HCT116 (cell line): Measurements from ENCODE around the gene MED31. TPM values are rescaled to one million over a fixed set of nuclear protein-coding genes. Genes with fewer than 3 reads are reported as not detected.

Experiments
- ATAC-seq: fragments of 200-7000 bp; cut with Tn5 transposase; 2 replicates; pipeline ENCODE4 v1.9.1; 2020; ENCODE audit warnings: mild to moderate bottlenecking, moderate library complexity
- BruUV-seq: library from RNA; stranded (reverse); fragments of 400-500 nt; replicated peaks from 2 replicates; lab custom pipeline; 2021; lab: Mats Ljungman, UMichigan
- CTCF ChIA-PET: fragments of 300-600 bp; sonication (Branson Sonifier 250); formaldehyde crosslinking; loops from one replicate; lab custom pipeline; 2021; ENCODE audit warnings: antibody characterized with exemption; lab: Charles Lee
- POLR2A ChIA-PET: fragments of 300-600, 350-600 bp; sonication (Branson Sonifier 250); formaldehyde crosslinking; loops from one replicate; lab custom pipeline; 2021; ENCODE audit warnings: antibody characterized with exemption; lab: Charles Lee
- RAD21 ChIA-PET, 2 experiments: fragments of 300-600 bp; sonication (Branson Sonifier 250); formaldehyde crosslinking; loops; one replicate each; lab custom pipeline; 2023; ENCODE audit warnings: low total read pairs in 2 of 2; ENCODE audit not compliant: uncharacterized antibody in 2 of 2, unreplicated experiment in 2 of 2, low non-redundant PET in 1 of 2; lab: Charles Lee
- DNase-seq: peaks from one replicate; pipeline ENCODE4 v3.0.0-alpha.2; 2010; ENCODE audit warnings: low read depth, low spot score
- H2AFZ ChIP-seq: fragments of 200-600 bp; shearing (Covaris generic), sonication (generic); 2 replicates; pipeline ENCODE4 v1.6.1; 2017; ENCODE audit warnings: low read depth, mixed run types, mixed read lengths, antibody characterized with exemption, low read length; ENCODE audit not compliant: poor library complexity, severe bottlenecking
- H3K27ac ChIP-seq: 2 replicates; pipeline ENCODE4 v1.5.1; 2012; ENCODE audit warnings: low read depth, low read length
- H3K27me3 ChIP-seq: fragments of 200-600 bp; sonication (generic); 2 replicates; pipeline ENCODE4 v1.6.1; 2016; ENCODE audit warnings: mixed run types, low read length, mixed read lengths; ENCODE audit not compliant: insufficient read depth
- H3K36me3 ChIP-seq, 2 experiments: fragments of 200-500 bp in 1 of 2; fragments of 200-600 bp in 1 of 2; sonication (Bioruptor generic) in 1 of 2; sonication (generic) in 1 of 2; 2 replicates each; pipeline versions ENCODE4 v1.5.1 to v1.6.1; 2014 to 2016; ENCODE audit warnings: low read length in 2 of 2, inconsistent platforms in 1 of 2, mixed read lengths in 1 of 2, mixed run types in 1 of 2; ENCODE audit not compliant: insufficient read depth in 2 of 2, control insufficient read depth in 1 of 2
- H3K4me1 ChIP-seq, 2 experiments: fragments of 200-600 bp in 1 of 2; sonication (generic) in 1 of 2; 2 replicates each; pipeline versions ENCODE4 v1.5.1 to v1.6.1; 2012 to 2017; ENCODE audit warnings: low read length in 2 of 2, inconsistent platforms in 1 of 2, mild to moderate bottlenecking in 1 of 2, mixed read lengths in 1 of 2, mixed run types in 1 of 2, moderate library complexity in 1 of 2; ENCODE audit not compliant: insufficient read depth in 2 of 2, control insufficient read depth in 1 of 2
- H3K4me2 ChIP-seq: fragments of 200-600 bp; sonication (generic); 2 replicates; pipeline ENCODE4 v1.6.1; 2017; ENCODE audit warnings: mixed run types, low read length, mixed read lengths
- H3K4me3 ChIP-seq, 2 experiments: fragments of 200-600 bp in 1 of 2; sonication (generic) in 1 of 2; replicated peaks in 1 of 2; 2 replicates each; pipeline ENCODE4 v1.5.1; 2011 to 2016; ENCODE audit warnings: low read length in 2 of 2, control low read depth in 1 of 2, low read depth in 1 of 2, mild to moderate bottlenecking in 1 of 2, mixed read lengths in 1 of 2, mixed run types in 1 of 2
- H3K79me2 ChIP-seq: fragments of 200-600 bp; sonication (generic); 2 replicates; pipeline ENCODE4 v1.6.1; 2017; ENCODE audit warnings: mild to moderate bottlenecking, mixed run types, low read length, moderate library complexity, mixed read lengths; ENCODE audit not compliant: insufficient read depth
- H3K9ac ChIP-seq: fragments of 200-600 bp; sonication (generic); 2 replicates; pipeline ENCODE4 v1.6.1; 2016; ENCODE audit warnings: low read length, mixed read lengths
- H3K9me2 ChIP-seq: fragments of 200-600 bp; sonication (generic), shearing (Covaris generic); 2 replicates; pipeline ENCODE4 v1.6.1; 2017; ENCODE audit warnings: mixed run types, mild to moderate bottlenecking, moderate library complexity; ENCODE audit not compliant: insufficient read depth
- H3K9me3 ChIP-seq, 2 experiments: fragments of 200-500 bp in 1 of 2; fragments of 200-600 bp in 1 of 2; sonication (Bioruptor generic) in 1 of 2; sonication (generic) in 1 of 2; 2 replicates each; pipeline ENCODE4 v1.6.1; 2014 to 2017; ENCODE audit warnings: low read length in 2 of 2, mixed read lengths in 2 of 2, inconsistent platforms in 1 of 2, low read depth in 1 of 2, mild to moderate bottlenecking in 1 of 2, mixed run types in 1 of 2, moderate library complexity in 1 of 2; ENCODE audit not compliant: control insufficient read depth in 1 of 2, insufficient read depth in 1 of 2
- H4K20me1 ChIP-seq: fragments of 200-600 bp; sonication (generic), shearing (Covaris generic); 2 replicates; pipeline ENCODE4 v1.6.1; 2017; ENCODE audit warnings: mixed run types, mild to moderate bottlenecking, moderate library complexity; ENCODE audit not compliant: insufficient read depth
- CBX3 ChIP-seq: IDR thresholded peaks from 2 replicates; pipeline ENCODE4 v1.6.1; 2012; ENCODE audit warnings: low read depth
- CEBPB ChIP-seq: IDR thresholded peaks from 2 replicates; pipeline ENCODE4 v1.6.1; 2012; ENCODE audit warnings: low read depth
- EGR1 ChIP-seq: IDR thresholded peaks from 2 replicates; pipeline ENCODE4 v1.6.1; 2012; ENCODE audit warnings: low read depth
- ELF1 ChIP-seq: IDR thresholded peaks from 2 replicates; pipeline ENCODE4 v1.6.1; 2012; ENCODE audit warnings: low read depth, borderline replicate concordance
- EZH2 ChIP-seq: fragments of 200-600 bp; sonication (generic); IDR thresholded peaks from 2 replicates; pipeline ENCODE4 v1.6.1; 2017; ENCODE audit warnings: antibody characterized with exemption, mixed run types
- FOSL1 ChIP-seq: IDR thresholded peaks from 2 replicates; pipeline ENCODE4 v1.6.1; 2012; ENCODE audit warnings: low read depth
- JUND ChIP-seq: IDR thresholded peaks from 2 replicates; pipeline ENCODE4 v1.6.1; 2012
- POLR2AphosphoS5 ChIP-seq: IDR thresholded peaks from 2 replicates; pipeline ENCODE4 v1.6.1; 2011; ENCODE audit warnings: mild to moderate bottlenecking, low read depth, low read length, moderate library complexity
- RAD21 ChIP-seq: IDR thresholded peaks from 2 replicates; pipeline ENCODE4 v1.6.1; 2012; ENCODE audit warnings: low read depth, mild to moderate bottlenecking
- SIN3A ChIP-seq: IDR thresholded peaks from 2 replicates; pipeline ENCODE4 v1.6.1; 2012; ENCODE audit warnings: low read depth
- SP1 ChIP-seq: IDR thresholded peaks from 2 replicates; pipeline ENCODE4 v1.6.1; 2012; ENCODE audit warnings: low read depth
- TCF7L2 ChIP-seq: IDR thresholded peaks from 2 replicates; pipeline ENCODE4 v1.7.0; 2011; ENCODE audit warnings: borderline replicate concordance, inconsistent platforms; ENCODE audit not compliant: insufficient read depth, insufficient read length; ENCODE audit errors: extremely low read depth
- YY1 ChIP-seq: IDR thresholded peaks from 2 replicates; pipeline ENCODE4 v1.6.1; 2011; ENCODE audit warnings: low read length, low read depth, moderate library complexity, mild to moderate bottlenecking; ENCODE audit not compliant: insufficient replicate concordance; ENCODE audit errors: extremely low read depth
- intact Hi-C: fragments of 100-400 bp; cut with micrococcal nuclease; formaldehyde crosslinking; loops from 2 replicates; pipeline ENCODE4 v1.10.0; 2022
- total RNA-seq: library from RNA; stranded (reverse); gene quantifications from one replicate; pipeline ENCODE4 v1.2.1, GENCODE V29; 2021; ENCODE audit not compliant: unreplicated experiment
- TF ChIP-seq, protein P1 (sequence below): IDR thresholded peaks from 2 replicates; pipeline ENCODE4 v1.6.1; 2012
- TF ChIP-seq, protein P2 (sequence below): IDR thresholded peaks from 2 replicates; pipeline ENCODE4 v1.6.1; 2012
- TF ChIP-seq, protein P3 (sequence below), 3 experiments: fragments of 200-600 bp in 1 of 3; sonication (generic) in 1 of 3; IDR thresholded peaks in 2 of 3; conservative IDR thresholded peaks in 1 of 3; 2 replicates each; pipeline ENCODE4 v1.5.1; 2012 to 2017; ENCODE audit warnings: low read depth in 2 of 3, low read length in 2 of 3, antibody characterized with exemption in 1 of 3, borderline replicate concordance in 1 of 3, control low read depth in 1 of 3, mild to moderate bottlenecking in 1 of 3, mixed read lengths in 1 of 3, mixed run types in 1 of 3, moderate library complexity in 1 of 3; ENCODE audit not compliant: insufficient read depth in 1 of 3
- TF ChIP-seq, protein P4 (sequence below): IDR thresholded peaks from 2 replicates; pipeline ENCODE4 v1.6.1; 2012; ENCODE audit warnings: low read depth
- TF ChIP-seq, protein P5 (sequence below): IDR thresholded peaks from 2 replicates; pipeline ENCODE4 v1.6.1; 2011; ENCODE audit warnings: mild to moderate bottlenecking, low read length, moderate library complexity; ENCODE audit not compliant: insufficient replicate concordance; ENCODE audit errors: extremely low read depth

The MED31 gene
- total RNA-seq, 1 experiment from 2014 or later: 20.3 TPM

DNA sequence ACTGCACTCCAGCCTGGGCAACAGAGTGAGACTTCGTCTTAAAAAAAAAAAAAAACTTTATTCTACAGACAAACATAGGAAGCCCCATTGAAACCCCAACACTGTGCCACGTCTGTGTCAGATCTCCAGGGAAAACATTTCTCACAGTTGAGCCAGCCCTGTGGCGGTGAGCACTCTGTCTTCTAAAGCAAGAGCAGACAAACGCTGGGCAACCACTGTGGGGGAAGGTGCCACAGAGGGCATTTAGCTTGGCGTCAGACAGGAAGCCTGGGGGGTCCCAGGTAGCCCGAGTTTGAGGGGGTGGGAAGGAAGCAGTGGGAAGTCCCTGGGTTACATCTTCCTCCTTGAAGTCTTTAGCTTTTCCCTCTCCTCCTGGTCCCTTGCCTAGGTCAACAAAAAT is 16.1 kb upstream of the MED31 start (continued):
- TF ChIP-seq SIN3A: no peak

DNA sequence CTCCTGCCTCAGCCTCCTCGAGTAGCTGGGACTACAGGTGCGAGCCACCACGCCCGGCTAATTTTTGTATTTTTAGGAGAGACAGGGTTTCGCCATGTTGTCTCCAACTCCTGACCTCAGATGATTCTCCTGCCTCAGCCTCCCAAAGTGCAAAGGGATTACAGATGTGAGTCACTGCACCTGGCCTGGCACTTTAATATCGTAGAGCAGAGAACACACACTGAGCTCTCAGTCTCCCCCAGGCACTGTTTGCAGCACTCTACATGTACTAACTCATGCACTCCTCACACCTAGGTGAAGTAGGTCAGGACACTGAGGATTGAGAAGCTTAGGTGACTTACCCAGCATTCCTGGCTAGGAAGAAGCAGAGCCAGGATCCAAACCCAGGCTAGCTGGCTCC is 15.2 kb upstream of the MED31 start:
- RAD21 ChIA-PET: interaction anchor here in 1 of 2 experiments (1.2 to 1.6 kb wide), 2 partner anchors 35 to 338 kb away, joined by 4 read pairs; no protein-coding TSS in a partner anchor
- CTCF ChIA-PET: interaction anchor here (0.5 to 3.8 kb wide), 12 partner anchors 12 to 356 kb away, joined by 3 to 34 read pairs (median 4); partner anchors contain the start of genes BCL6B and RNASEK
- no peaks in the 10 kb centered on the region for H3K36me3 ChIP-seq
- ATAC-seq (no peak), DNase-seq (no peak)
- no peak overlapping the region for H3K9ac ChIP-seq
- no peaks in the 10 kb centered on the region for H3K79me2 ChIP-seq
- no peaks in the 10 kb centered on the region for H3K9me3 ChIP-seq
- H3K9me2 ChIP-seq: no peaks in the 10 kb centered on the region
- intact Hi-C loops: loop anchor here (1.0 to 2.0 kb wide), 3 partner anchors 177 to 335 kb away; no protein-coding TSS in a partner anchor
- peaks cover 19 to 46% of the 10 kb centered on the region in 2 experiments for H3K4me1 ChIP-seq
- no peaks in the 10 kb centered on the region for H4K20me1 ChIP-seq
- no peak overlapping the region for H3K4me2 ChIP-seq
- POLR2A ChIA-PET: interaction anchor here (0.6 to 1.4 kb wide), 2 partner anchors 177 to 353 kb away, joined by 5 to 6 read pairs; no protein-coding TSS in a partner anchor
- no peak overlapping the region for H3K27ac ChIP-seq
- no peak overlapping the region for H3K4me3 ChIP-seq
- peak overlapping the region; percentile 20 for H2AFZ ChIP-seq
- no peaks in the 10 kb centered on the region for H3K27me3 ChIP-seq
- no TSS peak for BruUV-seq
- TF ChIP-seq, protein P1, sequence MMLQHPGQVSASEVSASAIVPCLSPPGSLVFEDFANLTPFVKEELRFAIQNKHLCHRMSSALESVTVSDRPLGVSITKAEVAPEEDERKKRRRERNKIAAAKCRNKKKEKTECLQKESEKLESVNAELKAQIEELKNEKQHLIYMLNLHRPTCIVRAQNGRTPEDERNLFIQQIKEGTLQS: no peak
- TF ChIP-seq POLR2AphosphoS5 (no peak), SIN3A (no peak), ELF1 (no peak), CBX3 (no peak), YY1 (no peak), JUND (no peak), TCF7L2 (no peak), FOSL1 (no peak), CEBPB (no peak), RAD21 (no peak), SP1 (no peak), EZH2 (no peak), EGR1 (no peak)
- TF ChIP-seq, protein P2, sequence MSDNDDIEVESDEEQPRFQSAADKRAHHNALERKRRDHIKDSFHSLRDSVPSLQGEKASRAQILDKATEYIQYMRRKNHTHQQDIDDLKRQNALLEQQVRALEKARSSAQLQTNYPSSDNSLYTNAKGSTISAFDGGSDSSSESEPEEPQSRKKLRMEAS: no peak
- TF ChIP-seq, protein P3, sequence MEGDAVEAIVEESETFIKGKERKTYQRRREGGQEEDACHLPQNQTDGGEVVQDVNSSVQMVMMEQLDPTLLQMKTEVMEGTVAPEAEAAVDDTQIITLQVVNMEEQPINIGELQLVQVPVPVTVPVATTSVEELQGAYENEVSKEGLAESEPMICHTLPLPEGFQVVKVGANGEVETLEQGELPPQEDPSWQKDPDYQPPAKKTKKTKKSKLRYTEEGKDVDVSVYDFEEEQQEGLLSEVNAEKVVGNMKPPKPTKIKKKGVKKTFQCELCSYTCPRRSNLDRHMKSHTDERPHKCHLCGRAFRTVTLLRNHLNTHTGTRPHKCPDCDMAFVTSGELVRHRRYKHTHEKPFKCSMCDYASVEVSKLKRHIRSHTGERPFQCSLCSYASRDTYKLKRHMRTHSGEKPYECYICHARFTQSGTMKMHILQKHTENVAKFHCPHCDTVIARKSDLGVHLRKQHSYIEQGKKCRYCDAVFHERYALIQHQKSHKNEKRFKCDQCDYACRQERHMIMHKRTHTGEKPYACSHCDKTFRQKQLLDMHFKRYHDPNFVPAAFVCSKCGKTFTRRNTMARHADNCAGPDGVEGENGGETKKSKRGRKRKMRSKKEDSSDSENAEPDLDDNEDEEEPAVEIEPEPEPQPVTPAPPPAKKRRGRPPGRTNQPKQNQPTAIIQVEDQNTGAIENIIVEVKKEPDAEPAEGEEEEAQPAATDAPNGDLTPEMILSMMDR (IDR thresholded peaks at IDR 0.05 in 2 of 3, conservative IDR thresholded peaks at IDR 0.05 in 1 of 3; ENCODE audit: borderline replicate concordance in 1 of 3, insufficient read depth in 1 of 3, low read depth in 2 of 3, low read length in 2 of 3): no peak
- TF ChIP-seq, protein P4, sequence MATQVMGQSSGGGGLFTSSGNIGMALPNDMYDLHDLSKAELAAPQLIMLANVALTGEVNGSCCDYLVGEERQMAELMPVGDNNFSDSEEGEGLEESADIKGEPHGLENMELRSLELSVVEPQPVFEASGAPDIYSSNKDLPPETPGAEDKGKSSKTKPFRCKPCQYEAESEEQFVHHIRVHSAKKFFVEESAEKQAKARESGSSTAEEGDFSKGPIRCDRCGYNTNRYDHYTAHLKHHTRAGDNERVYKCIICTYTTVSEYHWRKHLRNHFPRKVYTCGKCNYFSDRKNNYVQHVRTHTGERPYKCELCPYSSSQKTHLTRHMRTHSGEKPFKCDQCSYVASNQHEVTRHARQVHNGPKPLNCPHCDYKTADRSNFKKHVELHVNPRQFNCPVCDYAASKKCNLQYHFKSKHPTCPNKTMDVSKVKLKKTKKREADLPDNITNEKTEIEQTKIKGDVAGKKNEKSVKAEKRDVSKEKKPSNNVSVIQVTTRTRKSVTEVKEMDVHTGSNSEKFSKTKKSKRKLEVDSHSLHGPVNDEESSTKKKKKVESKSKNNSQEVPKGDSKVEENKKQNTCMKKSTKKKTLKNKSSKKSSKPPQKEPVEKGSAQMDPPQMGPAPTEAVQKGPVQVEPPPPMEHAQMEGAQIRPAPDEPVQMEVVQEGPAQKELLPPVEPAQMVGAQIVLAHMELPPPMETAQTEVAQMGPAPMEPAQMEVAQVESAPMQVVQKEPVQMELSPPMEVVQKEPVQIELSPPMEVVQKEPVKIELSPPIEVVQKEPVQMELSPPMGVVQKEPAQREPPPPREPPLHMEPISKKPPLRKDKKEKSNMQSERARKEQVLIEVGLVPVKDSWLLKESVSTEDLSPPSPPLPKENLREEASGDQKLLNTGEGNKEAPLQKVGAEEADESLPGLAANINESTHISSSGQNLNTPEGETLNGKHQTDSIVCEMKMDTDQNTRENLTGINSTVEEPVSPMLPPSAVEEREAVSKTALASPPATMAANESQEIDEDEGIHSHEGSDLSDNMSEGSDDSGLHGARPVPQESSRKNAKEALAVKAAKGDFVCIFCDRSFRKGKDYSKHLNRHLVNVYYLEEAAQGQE: no peak
- TF ChIP-seq, protein P5, sequence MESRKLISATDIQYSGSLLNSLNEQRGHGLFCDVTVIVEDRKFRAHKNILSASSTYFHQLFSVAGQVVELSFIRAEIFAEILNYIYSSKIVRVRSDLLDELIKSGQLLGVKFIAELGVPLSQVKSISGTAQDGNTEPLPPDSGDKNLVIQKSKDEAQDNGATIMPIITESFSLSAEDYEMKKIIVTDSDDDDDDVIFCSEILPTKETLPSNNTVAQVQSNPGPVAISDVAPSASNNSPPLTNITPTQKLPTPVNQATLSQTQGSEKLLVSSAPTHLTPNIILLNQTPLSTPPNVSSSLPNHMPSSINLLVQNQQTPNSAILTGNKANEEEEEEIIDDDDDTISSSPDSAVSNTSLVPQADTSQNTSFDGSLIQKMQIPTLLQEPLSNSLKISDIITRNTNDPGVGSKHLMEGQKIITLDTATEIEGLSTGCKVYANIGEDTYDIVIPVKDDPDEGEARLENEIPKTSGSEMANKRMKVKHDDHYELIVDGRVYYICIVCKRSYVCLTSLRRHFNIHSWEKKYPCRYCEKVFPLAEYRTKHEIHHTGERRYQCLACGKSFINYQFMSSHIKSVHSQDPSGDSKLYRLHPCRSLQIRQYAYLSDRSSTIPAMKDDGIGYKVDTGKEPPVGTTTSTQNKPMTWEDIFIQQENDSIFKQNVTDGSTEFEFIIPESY: no peak
